Renal cortex interstitium (tissue), 15 donors: ENCODE results near the gene HSD17B13. TPM values are rescaled to one million over a fixed set of nuclear protein-coding genes. Genes with fewer than 3 reads are reported as not detected.
"Not testable (repeated sequence)": the region's sequence is repeated elsewhere in the genome, so short reads cannot be mapped to it uniquely, and the experiment has no call there.

Experiments used
- DNase-seq, 11 donors: peaks; one replicate each; pipeline ENCODE4 v3.0.0-alpha.2; 2013; ENCODE audit warnings: low read depth in 9 of 11, low spot score in 4 of 11; ENCODE audit errors: extremely low read depth in 1 of 11
- long read RNA-seq, 16 experiments: transcript quantifications; one replicate each; lab custom pipeline, GENCODE V29; 2026
- polyA plus RNA-seq, 3 donors: library from polyadenylated mRNA; unstranded; fragments of 120-200 nt; gene quantifications; one replicate each; pipeline ENCODE4 v1.2.1, GENCODE V29; 2013; ENCODE audit not compliant: insufficient read length in 3 of 3

The HSD17B13 gene
- under 1 TPM; 0.25 to 0.39 (median 0.35) TPM for polyA plus RNA-seq
- long read RNA-seq, donor 1 = 0 reads
- long read RNA-seq, donor 2 = 0 reads
- long read RNA-seq, donor 3 = 0 reads
- long read RNA-seq, donor 4 = 0 reads
- long read RNA-seq, donor 5 = 0 reads
- long read RNA-seq, donor 6 = 0 reads
- long read RNA-seq, donor 7 = 0 reads
- long read RNA-seq, donor 8 = 0 reads
- long read RNA-seq, donor 9 = 0 reads
- long read RNA-seq, donor 10 = 0 reads
- long read RNA-seq, donor 11 = 0 reads
- long read RNA-seq, donor 12 = 0 reads
- long read RNA-seq, donor 13 = 0 reads
- long read RNA-seq, donor 14 = 0 reads
- long read RNA-seq, donor 15 = 0 reads
- long read RNA-seq, donor 16 = 0 reads

GRCh38 chr4:87322754-87323153 lies at the start of gene HSD17B13:
Gene HSD17B13 (minus strand): TSS chr4:87322882. CDS start chr4:87322841, 41 bp downstream.
- DNase-seq = no peak

DNA sequence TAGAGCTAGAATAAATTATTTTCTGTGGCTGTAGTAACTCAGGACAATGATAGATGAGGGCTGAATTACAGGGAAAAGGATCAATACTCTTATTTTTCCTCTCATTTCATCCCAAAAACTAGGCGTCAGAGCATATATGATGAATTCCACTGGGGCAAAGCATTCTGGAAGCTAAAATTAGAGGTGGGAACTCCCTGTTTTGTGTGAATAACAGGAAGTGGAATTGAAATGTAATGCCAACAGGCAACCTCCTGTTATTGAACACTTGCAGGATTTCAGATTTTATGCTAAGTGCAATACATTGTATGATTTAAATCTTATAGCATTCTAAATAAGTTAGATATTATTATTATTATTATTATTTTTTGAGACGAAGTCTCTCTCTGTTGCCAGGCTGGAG lies 47.4 kb upstream of the HSD17B13 start:
- no peak for DNase-seq

- DNase-seq = no peak
Observed at GRCh38 chr4:87366521-87367162, 44.0 kb upstream of the HSD17B13 start.

DNA sequence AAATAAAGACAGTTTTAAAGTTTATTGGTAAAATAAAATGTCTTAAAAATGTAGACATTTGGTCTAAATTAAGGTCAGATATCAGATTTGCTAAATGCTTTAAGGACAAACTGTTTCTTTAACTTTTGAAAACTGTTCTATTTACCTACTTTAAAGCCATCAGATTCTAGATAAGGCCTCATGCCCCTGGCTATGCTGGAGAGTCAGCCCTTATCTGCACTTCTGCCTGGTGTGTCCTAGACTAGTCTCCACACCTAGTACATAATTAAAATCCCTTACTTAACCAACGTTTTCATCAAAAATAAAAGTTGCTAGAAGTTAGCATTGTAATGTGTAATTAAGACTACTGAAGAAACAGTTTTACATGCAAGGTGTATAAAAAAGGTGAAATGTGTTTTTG lies 42.7 kb upstream of the HSD17B13 start:
- DNase-seq = no peak

- no peak for DNase-seq
Observed at GRCh38 chr4:87363552-87363951, 40.9 kb upstream of the HSD17B13 start.

DNA sequence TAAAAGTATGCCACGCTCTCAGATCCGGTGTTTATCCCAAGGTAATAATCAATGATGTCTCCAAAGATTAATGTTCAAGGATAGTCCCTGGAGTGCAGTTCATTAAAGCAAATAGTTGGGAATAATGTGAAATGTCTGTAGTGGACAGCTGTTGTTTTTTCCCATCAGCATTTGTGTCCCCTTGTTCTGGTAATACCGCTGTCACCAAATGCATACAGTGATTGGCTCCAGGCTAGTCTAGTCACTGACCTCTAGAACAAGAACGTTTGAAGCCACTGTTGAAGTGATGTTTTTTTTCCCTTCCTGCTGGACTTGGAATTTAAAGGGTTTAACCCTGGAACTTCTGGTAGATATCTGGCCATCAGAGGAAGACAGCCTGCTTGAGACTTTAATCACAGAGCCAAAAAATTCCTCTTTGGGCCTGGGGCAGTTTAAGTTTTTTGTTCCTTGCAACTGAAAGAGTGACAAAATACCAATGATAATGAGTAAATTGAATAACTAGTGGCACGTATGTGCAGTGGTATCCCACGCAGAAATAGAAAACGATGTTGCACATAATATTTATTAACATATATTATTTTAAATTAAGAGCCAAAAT lies 37.8 kb upstream of the HSD17B13 start:
- DNase-seq = no peak

- DNase-seq = no peak
Observed at GRCh38 chr4:87359258-87359657, 36.6 kb upstream of the HSD17B13 start.

GRCh38 chr4:87356832-87357526 lies 34.3 kb upstream of the HSD17B13 start:
- DNase-seq = no peak

DNA sequence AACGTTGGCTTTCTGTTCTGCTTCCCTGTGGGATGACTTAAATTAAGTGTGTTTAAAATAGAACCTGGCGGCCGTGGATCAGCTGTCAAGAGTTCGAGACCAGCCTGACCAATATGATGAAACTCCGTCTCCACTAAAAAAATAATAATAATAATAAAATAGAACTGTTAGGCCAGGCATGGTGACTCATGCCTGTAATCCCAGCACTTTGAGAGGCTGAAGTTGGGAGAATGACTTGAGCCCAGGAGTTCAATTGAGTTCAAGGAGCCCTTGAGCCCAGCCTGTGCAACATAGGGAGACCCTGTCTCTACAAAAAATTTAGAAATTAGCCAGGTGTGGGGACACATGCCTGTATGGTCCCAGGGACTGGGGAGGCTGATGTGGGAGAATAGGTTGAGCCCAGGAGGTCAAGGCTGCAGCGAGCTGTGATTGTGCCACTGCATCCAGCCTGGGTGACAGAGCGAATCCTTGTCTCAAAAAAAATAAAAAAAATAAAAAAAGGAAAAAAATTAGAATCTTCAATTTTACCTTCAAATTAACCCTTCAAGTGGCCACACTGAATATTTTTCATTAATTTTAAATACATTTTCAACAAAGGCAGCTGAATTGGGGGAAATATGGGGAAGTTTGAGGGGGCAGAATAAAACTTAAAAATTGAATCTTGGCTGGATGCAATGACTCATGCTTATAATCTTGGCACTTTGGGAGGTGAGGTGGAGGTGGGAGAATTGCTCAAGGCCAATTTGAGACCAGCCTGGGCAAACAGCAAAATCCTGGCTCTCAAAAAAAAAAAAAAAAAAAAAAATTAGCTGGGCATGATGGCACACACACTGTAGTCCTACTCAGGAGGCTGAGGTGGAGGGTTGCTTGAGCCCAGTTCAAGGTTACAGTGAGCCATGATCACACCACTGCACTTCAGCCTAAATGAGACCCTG lies 31.8 kb upstream of the HSD17B13 start:
- DNase-seq = no peak

DNA sequence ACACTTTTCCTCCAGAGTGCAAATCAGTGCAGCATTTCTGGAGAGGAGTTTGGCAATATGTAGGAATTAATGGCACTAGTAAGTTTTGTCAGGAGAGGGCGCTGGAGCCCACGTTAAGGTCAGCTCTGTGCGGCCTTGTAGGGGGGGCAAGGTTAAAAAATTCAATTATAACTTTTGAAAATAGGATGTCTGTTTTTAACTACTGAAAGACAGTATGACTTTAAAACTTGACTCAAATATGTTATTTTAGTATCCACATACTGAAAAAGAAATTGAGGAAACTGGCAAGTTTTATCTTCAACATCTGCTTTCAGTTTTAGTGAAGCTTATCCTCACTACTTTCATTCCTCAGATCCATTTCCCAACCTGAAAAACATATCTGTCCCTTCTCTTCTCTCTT lies 30.9 kb upstream of the HSD17B13 start:
- DNase-seq = peak in 1 of 11 donors; percentile 16

DNA sequence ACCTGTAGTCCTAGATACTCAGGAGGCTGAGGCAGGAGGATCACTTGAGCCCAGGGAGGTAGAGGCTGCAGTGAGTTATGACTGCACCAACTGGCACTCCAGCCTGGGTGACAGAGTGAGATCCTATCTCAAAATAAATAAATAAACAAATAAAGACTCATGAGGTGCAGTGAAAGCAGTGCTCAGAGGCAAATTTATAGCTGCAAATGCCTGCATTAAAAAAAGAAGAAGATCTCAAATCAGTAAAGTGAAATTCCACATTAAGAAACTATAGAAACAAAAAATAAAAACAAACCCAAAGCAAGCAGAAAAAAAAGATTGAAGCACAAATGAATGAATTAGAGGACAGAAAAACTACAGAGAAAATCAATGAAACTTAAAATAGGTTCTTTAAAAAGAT lies 22.5 kb upstream of the HSD17B13 start:
- DNase-seq = no peak

DNA sequence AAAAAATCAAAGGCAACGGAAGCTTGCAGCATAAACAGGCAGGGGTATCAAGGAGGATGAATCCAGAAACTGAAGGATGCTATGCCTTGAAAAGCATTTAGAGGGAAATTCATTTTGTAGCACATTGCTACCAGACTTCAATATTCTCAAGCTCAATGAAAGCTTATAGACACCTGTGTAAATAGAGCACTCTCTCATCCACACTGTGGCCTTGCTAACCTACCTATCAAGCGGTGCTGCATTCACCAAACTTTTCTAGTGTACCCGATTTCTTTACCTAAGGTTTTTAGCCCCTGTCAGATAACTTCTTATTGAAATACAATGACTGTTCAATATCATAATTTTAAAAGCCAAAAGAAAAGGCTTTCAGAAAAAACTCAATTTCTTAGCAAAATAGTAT lies 20.2 kb upstream of the HSD17B13 start:
- DNase-seq = no peak

GRCh38 chr4:87341954-87342635 lies 19.4 kb upstream of the HSD17B13 start:
- not testable (repeated sequence) for DNase-seq

DNA sequence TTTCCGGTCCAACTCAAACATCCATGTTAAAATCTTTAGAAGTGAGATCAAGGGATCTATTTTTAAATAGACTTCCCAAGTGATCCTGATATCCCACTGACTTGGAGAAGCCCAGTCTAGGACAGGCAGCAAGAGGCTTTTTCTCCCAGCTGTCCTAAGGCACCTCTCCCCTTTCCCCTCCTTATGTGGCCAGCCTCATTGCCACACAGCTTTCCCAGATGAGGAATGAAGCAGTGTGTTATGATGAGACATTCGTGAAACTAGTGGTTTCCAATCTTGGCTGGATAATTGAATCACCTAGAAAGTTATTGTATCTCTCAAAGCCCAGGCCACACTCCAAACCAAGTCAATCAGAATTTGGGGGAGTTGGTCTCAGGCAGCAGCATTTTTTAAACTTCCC lies 16.8 kb upstream of the HSD17B13 start:
- DNase-seq = no peak

DNA sequence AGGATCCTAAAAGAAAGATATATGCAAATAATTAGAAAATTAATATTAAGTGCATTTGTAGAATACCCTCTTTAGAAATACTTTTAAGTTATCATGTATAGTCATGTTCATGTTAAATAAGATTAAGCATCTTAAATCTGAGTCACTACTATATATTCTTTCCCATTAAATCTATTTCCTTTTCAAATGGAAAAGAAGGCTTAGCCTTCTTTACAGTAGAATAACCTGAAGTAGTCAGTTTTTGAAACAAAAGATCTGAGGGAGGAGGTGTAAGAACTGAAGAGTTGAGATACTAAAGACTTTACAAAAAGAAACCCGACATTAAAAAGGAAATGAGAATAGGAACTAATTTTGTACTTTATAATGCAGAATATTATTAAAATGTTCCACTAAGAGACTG lies 14.7 kb upstream of the HSD17B13 start:
- no peak for DNase-seq

DNA sequence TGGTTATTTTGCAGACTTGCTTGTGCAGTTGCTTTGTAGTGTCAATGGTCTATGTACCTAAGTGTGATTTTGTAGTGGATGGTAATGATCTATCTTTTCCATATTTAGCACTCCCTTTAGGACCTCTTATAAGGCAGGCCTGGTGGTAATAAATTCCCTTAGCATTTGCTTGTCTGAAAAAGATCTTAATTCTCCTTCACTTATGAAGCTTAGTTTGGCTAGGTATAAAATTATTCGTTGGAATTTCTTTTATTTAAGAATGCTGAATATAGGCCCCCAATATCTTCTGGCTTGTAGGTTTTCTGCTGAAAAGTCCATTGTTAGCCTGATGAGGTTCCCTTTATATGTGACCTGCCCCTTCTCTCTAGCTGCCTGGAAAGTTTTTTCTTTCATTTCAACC lies 10.6 kb upstream of the HSD17B13 start:
- DNase-seq = no peak

- no peak for DNase-seq
Observed at GRCh38 chr4:87330761-87331160, 8.1 kb upstream of the HSD17B13 start.

DNA sequence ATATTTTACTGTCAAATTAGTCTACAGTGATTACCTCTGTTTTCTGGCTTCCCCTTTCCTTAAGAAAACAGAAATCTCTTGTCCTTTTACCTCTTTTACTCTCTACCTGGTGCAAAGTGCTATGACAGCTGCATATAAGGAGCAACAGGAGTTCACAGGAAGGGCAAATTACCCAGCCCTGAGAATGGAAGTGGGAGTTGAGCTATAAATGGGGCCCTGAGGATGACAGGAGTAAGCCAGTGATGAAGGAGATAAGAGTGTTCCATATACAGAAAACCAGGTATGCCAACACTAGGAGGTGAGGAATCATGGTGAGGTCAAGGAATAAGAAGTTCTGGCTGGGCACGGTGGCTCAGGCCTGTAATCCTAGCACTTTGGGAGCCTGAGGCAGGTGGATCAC lies 4.5 kb upstream of the HSD17B13 start:
- DNase-seq = no peak
